HL-60 (cell line): ENCODE measurements around the gene TESMIN.

ENCODE experiments used
- DNase-seq, 2 experiments: peaks; one replicate each; pipeline ENCODE4 v3.0.0-alpha.2; 2010 to 2020; ENCODE audit warnings: low read depth in 1 of 2, low spot score in 1 of 2
- H3K27ac ChIP-seq: fragments of 250-450 bp; sonication (Bioruptor Pico); replicated peaks from 2 replicates; pipeline ENCODE4 v1.5.1; 2020; ENCODE audit warnings: mild to moderate bottlenecking, moderate library complexity
- H3K27me3 ChIP-seq: fragments of 250-450 bp; sonication (Bioruptor Pico); 2 replicates; pipeline ENCODE4 v1.5.1; 2021; ENCODE audit warnings: mild to moderate bottlenecking, moderate library complexity; ENCODE audit not compliant: insufficient read depth, poor library complexity, severe bottlenecking
- H3K4me3 ChIP-seq: replicated peaks from 2 replicates; pipeline ENCODE4 v1.5.1; 2011; ENCODE audit warnings: mild to moderate bottlenecking, control low read depth, low read length; ENCODE audit not compliant: insufficient read depth
- GABPA ChIP-seq: IDR thresholded peaks from 2 replicates; pipeline ENCODE4 v1.6.1; 2012; ENCODE audit warnings: low read depth
- POLR2AphosphoS5 ChIP-seq: IDR thresholded peaks from 2 replicates; pipeline ENCODE4 v1.6.1; 2012; ENCODE audit warnings: low read depth
- SPI1 ChIP-seq: IDR thresholded peaks from 2 replicates; pipeline ENCODE4 v1.6.1; 2012; ENCODE audit warnings: low read depth, mild to moderate bottlenecking, borderline replicate concordance
- TF ChIP-seq, protein P1 (sequence below): IDR thresholded peaks from 2 replicates; pipeline ENCODE4 v1.6.1; 2012; ENCODE audit warnings: low read depth; ENCODE audit not compliant: insufficient replicate concordance
- TF ChIP-seq, protein P2 (sequence below): IDR thresholded peaks from one replicate; pipeline ENCODE4 v1.5.1; 2011; ENCODE audit warnings: low read length, control low read depth, inconsistent platforms; ENCODE audit not compliant: insufficient read depth

TESMIN gene

GRCh38 chr11:68670208-68670992 lies 80.9 kb downstream of the TESMIN start:
- Histone ChIP-seq H3K4me3 (no peak overlapping the region), H3K27ac (no peak overlapping the region), H3K27me3 (no peaks in the 10 kb centered on the region)
- TF ChIP-seq, protein P1, sequence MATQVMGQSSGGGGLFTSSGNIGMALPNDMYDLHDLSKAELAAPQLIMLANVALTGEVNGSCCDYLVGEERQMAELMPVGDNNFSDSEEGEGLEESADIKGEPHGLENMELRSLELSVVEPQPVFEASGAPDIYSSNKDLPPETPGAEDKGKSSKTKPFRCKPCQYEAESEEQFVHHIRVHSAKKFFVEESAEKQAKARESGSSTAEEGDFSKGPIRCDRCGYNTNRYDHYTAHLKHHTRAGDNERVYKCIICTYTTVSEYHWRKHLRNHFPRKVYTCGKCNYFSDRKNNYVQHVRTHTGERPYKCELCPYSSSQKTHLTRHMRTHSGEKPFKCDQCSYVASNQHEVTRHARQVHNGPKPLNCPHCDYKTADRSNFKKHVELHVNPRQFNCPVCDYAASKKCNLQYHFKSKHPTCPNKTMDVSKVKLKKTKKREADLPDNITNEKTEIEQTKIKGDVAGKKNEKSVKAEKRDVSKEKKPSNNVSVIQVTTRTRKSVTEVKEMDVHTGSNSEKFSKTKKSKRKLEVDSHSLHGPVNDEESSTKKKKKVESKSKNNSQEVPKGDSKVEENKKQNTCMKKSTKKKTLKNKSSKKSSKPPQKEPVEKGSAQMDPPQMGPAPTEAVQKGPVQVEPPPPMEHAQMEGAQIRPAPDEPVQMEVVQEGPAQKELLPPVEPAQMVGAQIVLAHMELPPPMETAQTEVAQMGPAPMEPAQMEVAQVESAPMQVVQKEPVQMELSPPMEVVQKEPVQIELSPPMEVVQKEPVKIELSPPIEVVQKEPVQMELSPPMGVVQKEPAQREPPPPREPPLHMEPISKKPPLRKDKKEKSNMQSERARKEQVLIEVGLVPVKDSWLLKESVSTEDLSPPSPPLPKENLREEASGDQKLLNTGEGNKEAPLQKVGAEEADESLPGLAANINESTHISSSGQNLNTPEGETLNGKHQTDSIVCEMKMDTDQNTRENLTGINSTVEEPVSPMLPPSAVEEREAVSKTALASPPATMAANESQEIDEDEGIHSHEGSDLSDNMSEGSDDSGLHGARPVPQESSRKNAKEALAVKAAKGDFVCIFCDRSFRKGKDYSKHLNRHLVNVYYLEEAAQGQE: no peak
- no peak for TF ChIP-seq SPI1
- DNase-seq: no peak

- Histone ChIP-seq H3K27ac (no peak overlapping the region), H3K27me3 (no peaks in the 10 kb centered on the region), H3K4me3 (no peak overlapping the region)
- no peak for TF ChIP-seq GABPA
- no peak for TF ChIP-seq SPI1
- TF ChIP-seq POLR2AphosphoS5: no peak
- TF ChIP-seq, protein P2, sequence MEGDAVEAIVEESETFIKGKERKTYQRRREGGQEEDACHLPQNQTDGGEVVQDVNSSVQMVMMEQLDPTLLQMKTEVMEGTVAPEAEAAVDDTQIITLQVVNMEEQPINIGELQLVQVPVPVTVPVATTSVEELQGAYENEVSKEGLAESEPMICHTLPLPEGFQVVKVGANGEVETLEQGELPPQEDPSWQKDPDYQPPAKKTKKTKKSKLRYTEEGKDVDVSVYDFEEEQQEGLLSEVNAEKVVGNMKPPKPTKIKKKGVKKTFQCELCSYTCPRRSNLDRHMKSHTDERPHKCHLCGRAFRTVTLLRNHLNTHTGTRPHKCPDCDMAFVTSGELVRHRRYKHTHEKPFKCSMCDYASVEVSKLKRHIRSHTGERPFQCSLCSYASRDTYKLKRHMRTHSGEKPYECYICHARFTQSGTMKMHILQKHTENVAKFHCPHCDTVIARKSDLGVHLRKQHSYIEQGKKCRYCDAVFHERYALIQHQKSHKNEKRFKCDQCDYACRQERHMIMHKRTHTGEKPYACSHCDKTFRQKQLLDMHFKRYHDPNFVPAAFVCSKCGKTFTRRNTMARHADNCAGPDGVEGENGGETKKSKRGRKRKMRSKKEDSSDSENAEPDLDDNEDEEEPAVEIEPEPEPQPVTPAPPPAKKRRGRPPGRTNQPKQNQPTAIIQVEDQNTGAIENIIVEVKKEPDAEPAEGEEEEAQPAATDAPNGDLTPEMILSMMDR: no peak
- TF ChIP-seq, protein P1: no peak
- no peak for DNase-seq
Measured at GRCh38 chr11:68669301-68670090, 81.8 kb downstream of the TESMIN start.

DNA sequence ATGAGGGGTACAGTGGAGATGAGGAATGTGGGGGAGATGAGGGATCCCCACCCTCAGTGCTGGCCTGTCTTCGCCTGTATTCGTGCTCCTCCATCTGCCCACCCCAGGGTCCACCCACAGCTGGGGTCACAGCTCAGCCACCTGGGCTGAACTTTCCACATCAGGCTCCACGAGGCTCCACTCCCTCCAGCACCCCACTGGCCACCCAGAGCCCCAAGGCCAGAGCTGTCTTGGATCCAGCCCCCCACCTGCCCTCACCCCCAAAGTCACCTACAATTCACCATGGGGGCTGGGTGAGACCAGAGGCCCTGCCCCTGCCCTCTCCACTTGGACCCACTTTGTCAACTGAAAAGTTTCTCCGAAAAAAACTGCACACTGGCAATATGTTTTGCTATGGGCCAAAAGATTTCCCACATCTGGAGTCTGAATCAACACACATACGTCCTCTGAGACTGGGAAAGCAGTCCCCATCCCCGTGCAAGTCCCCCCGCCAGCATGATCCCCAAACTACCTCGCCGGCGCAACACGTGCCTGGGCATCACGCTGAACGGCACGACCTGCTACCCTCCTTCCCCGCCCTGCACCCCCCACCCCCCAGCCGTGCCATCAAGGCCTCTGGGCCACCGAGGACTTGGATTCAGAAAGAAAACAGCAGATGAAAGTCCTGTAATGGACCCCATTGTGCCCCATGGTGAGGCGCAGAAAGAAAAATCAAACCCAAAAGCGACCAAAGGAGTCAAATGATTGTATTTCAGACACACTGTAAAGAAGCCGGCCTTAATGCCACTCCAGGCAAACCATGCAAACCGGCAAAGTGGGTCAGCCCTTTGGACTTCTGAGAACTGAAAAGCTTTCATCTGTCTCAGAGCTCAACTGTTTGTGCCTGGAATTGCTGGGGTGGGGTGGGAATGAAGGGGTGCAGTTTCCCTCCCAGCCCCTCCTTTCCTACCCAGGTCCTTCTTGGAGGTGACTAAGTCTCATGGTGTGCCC lies 83.5 kb downstream of the TESMIN start:
- TF ChIP-seq, protein P1: no peak
- TF ChIP-seq GABPA: no peak
- TF ChIP-seq POLR2AphosphoS5: no peak
- TF ChIP-seq, protein P2: no peak
- no peak for TF ChIP-seq SPI1
- H3K27me3 ChIP-seq: no peaks in the 10 kb centered on the region
- no peak for DNase-seq

More for the DNA sequence above, 83.5 kb downstream of the TESMIN start:
- Histone ChIP-seq H3K4me3 (no peak overlapping the region), H3K27ac (no peak overlapping the region)
